HepG2 (cell line): ENCODE data around the gene DCAF7. TPM values are rescaled to one million over a fixed set of nuclear protein-coding genes. Genes with fewer than 3 reads are reported as not detected.
A peak's percentile ranks its signal among the peaks of the same experiment; 100 is the strongest.

ENCODE experiments used
- ARID3A ChIP-seq: IDR thresholded peaks from 2 replicates; pipeline ENCODE4 v1.6.1; 2012; ENCODE audit warnings: low read depth, low read length, improper control_type of control experiment
- ARNT2 ChIP-seq: sonication (generic); formaldehyde crosslinking; IDR thresholded peaks from 2 replicates; pipeline ENCODE4 v1.8.0; 2022; ENCODE audit warnings: mild to moderate bottlenecking, low read depth, missing genetic modification reagents, moderate library complexity
- BRF2 ChIP-seq: sonication (generic); formaldehyde crosslinking; IDR thresholded peaks from 2 replicates; pipeline ENCODE4 v1.8.1; 2022; ENCODE audit warnings: mild to moderate bottlenecking, missing genetic modification reagents
- CCDC6 ChIP-seq: sonication (generic); formaldehyde crosslinking; IDR thresholded peaks from 2 replicates; pipeline ENCODE4 v1.8.1; 2022; ENCODE audit warnings: mild to moderate bottlenecking, missing genetic modification reagents, moderate library complexity
- FIP1L1 ChIP-seq: fragments of 200-400 bp; formaldehyde crosslinking; IDR thresholded peaks from 2 replicates; pipeline ENCODE4 v1.6.1; 2018; ENCODE audit warnings: low read depth, mild to moderate bottlenecking, low read length, moderate library complexity, borderline replicate concordance; ENCODE audit not compliant: insufficient read depth
- GATAD2A ChIP-seq: IDR thresholded peaks from 2 replicates; pipeline ENCODE4 v1.6.1; 2016
- GLI4 ChIP-seq: sonication (generic); formaldehyde crosslinking; IDR thresholded peaks from 2 replicates; pipeline ENCODE4 v1.5.1; 2020; ENCODE audit warnings: missing genetic modification reagents, mild to moderate bottlenecking, moderate library complexity, borderline replicate concordance
- HDAC1 ChIP-seq: sonication (generic); formaldehyde crosslinking; IDR thresholded peaks from 2 replicates; pipeline ENCODE4 v1.5.1; 2020; ENCODE audit warnings: mild to moderate bottlenecking, missing genetic modification reagents
- HDAC2 ChIP-seq: sonication (generic); formaldehyde crosslinking; IDR thresholded peaks from 2 replicates; pipeline ENCODE4 v1.4.0; 2020; ENCODE audit warnings: missing genetic modification reagents
- HMG20A ChIP-seq: IDR thresholded peaks from 2 replicates; pipeline ENCODE4 v1.6.1; 2016; ENCODE audit warnings: borderline replicate concordance
- KDM5A ChIP-seq: fragments of 200-600 bp; sonication (generic); IDR thresholded peaks from 2 replicates; pipeline ENCODE4 v1.7.0; 2018; ENCODE audit warnings: antibody characterized with exemption, mild to moderate bottlenecking, low read length, borderline replicate concordance
- MLLT10 ChIP-seq: sonication (generic); formaldehyde crosslinking; IDR thresholded peaks from 2 replicates; pipeline ENCODE4 v1.4.0; 2020; ENCODE audit warnings: missing genetic modification reagents
- NCOA1 ChIP-seq: sonication (generic); formaldehyde crosslinking; IDR thresholded peaks from 2 replicates; pipeline ENCODE4 v1.9.0; 2021; ENCODE audit warnings: missing genetic modification reagents
- PAWR ChIP-seq: sonication (generic); formaldehyde crosslinking; IDR thresholded peaks from 2 replicates; pipeline ENCODE4 v1.4.0; 2020; ENCODE audit warnings: missing genetic modification reagents, mild to moderate bottlenecking, borderline replicate concordance
- SRF ChIP-seq: IDR thresholded peaks from 2 replicates; pipeline ENCODE4 v1.6.1; 2011; ENCODE audit warnings: mild to moderate bottlenecking, low read depth, low read length, moderate library complexity
- TFDP1 ChIP-seq: IDR thresholded peaks from 2 replicates; pipeline ENCODE4 v1.6.1; 2016; ENCODE audit warnings: missing compliant biosample characterization, missing genetic modification reagents, borderline replicate concordance
- TRIM24 ChIP-seq: sonication (generic); formaldehyde crosslinking; IDR thresholded peaks from 2 replicates; pipeline ENCODE4 v1.8.0; 2022; ENCODE audit warnings: mild to moderate bottlenecking, missing genetic modification reagents
- ZBTB42 ChIP-seq: sonication (generic); formaldehyde crosslinking; IDR thresholded peaks from 2 replicates; pipeline ENCODE4 v1.5.0; 2020; ENCODE audit warnings: mild to moderate bottlenecking, missing genetic modification reagents
- ZFP62 ChIP-seq: sonication (generic); formaldehyde crosslinking; IDR thresholded peaks from 2 replicates; pipeline ENCODE4 v1.4.0; 2020; ENCODE audit warnings: missing genetic modification reagents
- ZNF17 ChIP-seq: sonication (generic); formaldehyde crosslinking; IDR thresholded peaks from 2 replicates; pipeline ENCODE4 v1.5.0; 2020; ENCODE audit warnings: mild to moderate bottlenecking, missing genetic modification reagents
- ZNF275 ChIP-seq: sonication (generic); formaldehyde crosslinking; IDR thresholded peaks from 2 replicates; pipeline ENCODE4 v1.8.0; 2022; ENCODE audit warnings: missing genetic modification reagents, mild to moderate bottlenecking, inconsistent platforms, borderline replicate concordance
- ZNF30 ChIP-seq: sonication (generic); formaldehyde crosslinking; IDR thresholded peaks from 2 replicates; pipeline ENCODE4 v1.5.0; 2020; ENCODE audit warnings: mild to moderate bottlenecking, missing genetic modification reagents
- ZNF333 ChIP-seq: sonication (generic); formaldehyde crosslinking; IDR thresholded peaks from 2 replicates; pipeline ENCODE4 v1.4.0; 2020; ENCODE audit warnings: mild to moderate bottlenecking, missing genetic modification reagents, borderline replicate concordance
- ZNF550 ChIP-seq: sonication (generic); formaldehyde crosslinking; IDR thresholded peaks from 2 replicates; pipeline ENCODE4 v1.4.0; 2020; ENCODE audit warnings: mild to moderate bottlenecking, missing genetic modification reagents, borderline replicate concordance
- ZNF605 ChIP-seq: sonication (generic); formaldehyde crosslinking; IDR thresholded peaks from 2 replicates; pipeline ENCODE4 v1.8.0; 2022; ENCODE audit warnings: mild to moderate bottlenecking, missing genetic modification reagents
- ZNF737 ChIP-seq: sonication (generic); formaldehyde crosslinking; IDR thresholded peaks from 2 replicates; pipeline ENCODE4 v1.5.0; 2020; ENCODE audit warnings: missing genetic modification reagents, mild to moderate bottlenecking, borderline replicate concordance
- ZNF775 ChIP-seq: sonication (generic); formaldehyde crosslinking; IDR thresholded peaks from 2 replicates; pipeline ENCODE4 v1.4.0; 2020; ENCODE audit warnings: missing genetic modification reagents, mild to moderate bottlenecking, moderate library complexity, borderline replicate concordance
- ZNF782 ChIP-seq: sonication (generic); formaldehyde crosslinking; IDR thresholded peaks from 2 replicates; pipeline ENCODE4 v1.4.0; 2020; ENCODE audit warnings: missing genetic modification reagents, mild to moderate bottlenecking, borderline replicate concordance
- polyA plus RNA-seq, 8 experiments: library from polyadenylated mRNA; depleted of rRNA in 3 of 8; stranded (reverse) in 7 of 8; unstranded in 1 of 8; fragments of >200 nt; fragmentation: Illumina TruSeq in 4 of 8; extraction: Trizol in 4 of 8; gene quantifications; 2 replicates each; pipeline versions ENCODE4 v1.2.1 to v1.2.3, GENCODE V29; 2011 to 2016; ENCODE audit warnings: low read depth in 4 of 8, missing spikeins in 1 of 8, mixed read lengths in 1 of 8; ENCODE audit not compliant: insufficient read depth in 1 of 8
- total RNA-seq, 5 experiments: library from RNA; depleted of rRNA; stranded (reverse); fragments of >200 nt; fragmentation: Illumina TruSeq; extraction: Trizol; gene quantifications; 2 replicates each; pipeline ENCODE4 v1.2.3, GENCODE V29; 2016; ENCODE audit warnings: low read depth in 1 of 5

DCAF7 gene
- total and polyA plus RNA-seq, 2 of the 13 experiments (the other 11 are each of a cell fraction or from before 2014, with no cell fraction given) = 55.2 to 73.4 TPM

GRCh38 chr17:63547083-63547523 is 3.2 kb upstream of the DCAF7 start (continued):
- no peak for TF ChIP-seq ZFP62 (CRISPR knock-in tag)
- TF ChIP-seq ZNF782 (CRISPR knock-in tag) = no peak
- TF ChIP-seq ZNF275 (CRISPR knock-in tag) = no peak
- TF ChIP-seq ARID3A = no peak
- no peak for TF ChIP-seq TFDP1 (CRISPR knock-in tag)
- TF ChIP-seq FIP1L1 = no peak
- no peak for TF ChIP-seq ARNT2 (CRISPR knock-in tag)
- TF ChIP-seq ZNF30 (CRISPR knock-in tag) = no peak
- no peak for TF ChIP-seq GLI4 (CRISPR knock-in tag)
- TF ChIP-seq CCDC6 (CRISPR knock-in tag) = no peak
- TF ChIP-seq GATAD2A (CRISPR knock-in tag) = peak; percentile 72
- no peak for TF ChIP-seq ZNF333 (CRISPR knock-in tag)
- no peak for TF ChIP-seq TRIM24 (CRISPR knock-in tag)
- peak; percentile 36; the same call in 1 of the 2 replicates for TF ChIP-seq HDAC1
- no peak for TF ChIP-seq HDAC2
- no peak for TF ChIP-seq ZNF775
- TF ChIP-seq SRF = no peak
- no peak for TF ChIP-seq NCOA1
- no peak for TF ChIP-seq BRF2
- no peak for TF ChIP-seq ZNF550 (CRISPR knock-in tag)
- no peak for TF ChIP-seq ZNF17 (CRISPR knock-in tag)
- TF ChIP-seq ZNF605 (CRISPR knock-in tag) = no peak
- TF ChIP-seq MLLT10 (CRISPR knock-in tag) = no peak
- TF ChIP-seq ZNF737 = no peak
- no peak for TF ChIP-seq PAWR (CRISPR knock-in tag)
- TF ChIP-seq ZBTB42 (CRISPR knock-in tag) = no peak
- TF ChIP-seq KDM5A = no peak
- peak; percentile 37; the same call in 1 of the 2 replicates for TF ChIP-seq HMG20A
